ENCODE measurements around the gene SMIM44. TPM values are rescaled to one million over a fixed set of nuclear protein-coding genes. Genes with fewer than 3 reads are reported as not detected.

SMIM44 gene
- total and polyA plus RNA-seq, 9 of the 15 experiments (the other 6 are each of a cell fraction or from before 2014, with no cell fraction given), result not detected

DNA sequence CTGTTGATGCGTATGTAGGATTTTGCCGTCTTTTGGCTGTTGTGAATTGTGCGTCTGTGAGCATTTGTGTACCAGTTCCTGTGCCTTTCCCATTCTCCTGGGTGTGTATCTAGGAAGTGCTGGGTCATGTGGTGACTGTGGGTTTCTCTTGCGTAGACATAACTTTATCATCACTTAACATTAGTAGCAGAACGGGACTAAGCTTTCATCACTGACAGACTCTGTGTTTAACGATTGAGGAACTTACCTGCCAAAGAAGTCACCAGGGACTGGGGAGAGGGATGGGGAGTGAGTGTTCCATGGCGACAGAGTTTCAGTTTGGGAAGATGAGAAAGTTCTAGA is 37.8 kb upstream of the SMIM44 start (continued):
- TF ChIP-seq, protein P1, sequence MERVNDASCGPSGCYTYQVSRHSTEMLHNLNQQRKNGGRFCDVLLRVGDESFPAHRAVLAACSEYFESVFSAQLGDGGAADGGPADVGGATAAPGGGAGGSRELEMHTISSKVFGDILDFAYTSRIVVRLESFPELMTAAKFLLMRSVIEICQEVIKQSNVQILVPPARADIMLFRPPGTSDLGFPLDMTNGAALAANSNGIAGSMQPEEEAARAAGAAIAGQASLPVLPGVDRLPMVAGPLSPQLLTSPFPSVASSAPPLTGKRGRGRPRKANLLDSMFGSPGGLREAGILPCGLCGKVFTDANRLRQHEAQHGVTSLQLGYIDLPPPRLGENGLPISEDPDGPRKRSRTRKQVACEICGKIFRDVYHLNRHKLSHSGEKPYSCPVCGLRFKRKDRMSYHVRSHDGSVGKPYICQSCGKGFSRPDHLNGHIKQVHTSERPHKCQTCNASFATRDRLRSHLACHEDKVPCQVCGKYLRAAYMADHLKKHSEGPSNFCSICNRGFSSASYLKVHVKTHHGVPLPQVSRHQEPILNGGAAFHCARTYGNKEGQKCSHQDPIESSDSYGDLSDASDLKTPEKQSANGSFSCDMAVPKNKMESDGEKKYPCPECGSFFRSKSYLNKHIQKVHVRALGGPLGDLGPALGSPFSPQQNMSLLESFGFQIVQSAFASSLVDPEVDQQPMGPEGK (CRISPR knock-in tag; IDR thresholded peaks at IDR 0.05; ENCODE audit: borderline replicate concordance), result no peak
- no peak for TF ChIP-seq TOE1 (IDR thresholded peaks at IDR 0.05; ENCODE audit: borderline replicate concordance)
- no peak for TF ChIP-seq TOE1 (CRISPR knock-in tag; IDR thresholded peaks at IDR 0.05; ENCODE audit: borderline replicate concordance, low read depth)
- 0 out of 2 replicates have a peak, but pooled peaks have one; percentile 2 for TF ChIP-seq BRD4 (IDR thresholded peaks at IDR 0.05)
- no peak for TF ChIP-seq BMI1 (IDR thresholded peaks at IDR 0.05; ENCODE audit: low read length)
- no peak for TF ChIP-seq OTX1 (CRISPR knock-in tag; IDR thresholded peaks at IDR 0.05)
- TF ChIP-seq SMC3 (conservative IDR thresholded peaks at IDR 0.05; ENCODE audit: insufficient read depth, low read depth, low read length), result no peak
- no peak for TF ChIP-seq ZNF41 (CRISPR knock-in tag; conservative IDR thresholded peaks at IDR 0.05)
- no peak for TF ChIP-seq IRF9 (tag; IDR thresholded peaks at IDR 0.05)
- TF ChIP-seq TSHZ1 (CRISPR knock-in tag; IDR thresholded peaks at IDR 0.05), result no peak
- peak; percentile 91 for TF ChIP-seq ZNF316 (IDR thresholded peaks at IDR 0.05)
- TF ChIP-seq CREM (IDR thresholded peaks at IDR 0.05; ENCODE audit: low read depth), result peak; percentile 64
- no peak for TF ChIP-seq TRIM28 (IDR thresholded peaks at IDR 0.05)
- TF ChIP-seq NR3C1 (CRISPR knock-in tag; IDR thresholded peaks at IDR 0.05), result no peak
- TF ChIP-seq ARHGAP35 (IDR thresholded peaks at IDR 0.05; ENCODE audit: partially characterized antibody), result peak; percentile 15
- no peak for TF ChIP-seq CHD4 (IDR thresholded peaks at IDR 0.05; ENCODE audit: insufficient read depth, insufficient replicate concordance, low read depth, low read length, poor library complexity, severe bottlenecking)
- peak; percentile 29; the same call in 1 of the 2 replicates for TF ChIP-seq SP1 (CRISPR knock-in tag; IDR thresholded peaks at IDR 0.05)
- peak in 1 of 2 experiments; percentile 64; a peak in 2 of 4 replicates for TF ChIP-seq HDAC1 (IDR thresholded peaks at IDR 0.05)
- no peak for TF ChIP-seq ZNF436 (CRISPR knock-in tag; IDR thresholded peaks at IDR 0.05)
- TF ChIP-seq KLF6 (CRISPR knock-in tag; IDR thresholded peaks at IDR 0.05; ENCODE audit: borderline replicate concordance), result no peak
- TF ChIP-seq DNMT1 (IDR thresholded peaks at IDR 0.05), result no peak
- TF ChIP-seq MCM7 (IDR thresholded peaks at IDR 0.05), result no peak
- TF ChIP-seq PHF8 (IDR thresholded peaks at IDR 0.05; ENCODE audit: borderline replicate concordance, low read length), result no peak
- TF ChIP-seq MTF1 (CRISPR knock-in tag; IDR thresholded peaks at IDR 0.05; ENCODE audit: borderline replicate concordance), result no peak
- TF ChIP-seq BHLHE40 (IDR thresholded peaks at IDR 0.05; ENCODE audit: low read length), result 0 out of 2 replicates have a peak, but pooled peaks have one; percentile 39

Measured in K562 (cell line).